ENCODE data around the gene GSTO2. TPM values are rescaled to one million over a fixed set of nuclear protein-coding genes. Genes with fewer than 3 reads are reported as not detected.

GSTO2 gene
- total RNA-seq, 1 experiment from 2014 or later = 25.7 TPM

GRCh38 chr10:104324221-104324686 lies 55.3 kb downstream of the GSTO2 start:
- no TSS peak for BruUV-seq (replicated peaks)
- Mint-ChIP-seq H3K4me3 (ENCODE audit: low read depth, unreplicated experiment) (no peak overlapping the region), H3K27ac (ENCODE audit: unreplicated experiment) (no peak overlapping the region), H3K36me3 (ENCODE audit: insufficient read depth, unreplicated experiment) (no peaks in the 10 kb centered on the region), H3K27me3 (ENCODE audit: unreplicated experiment) (peaks cover 16% of the 10 kb centered on the region), H3K9me3 (ENCODE audit: low read depth, unreplicated experiment) (no peaks in the 10 kb centered on the region), H3K4me1 (ENCODE audit: low read depth, unreplicated experiment) (no peaks in the 10 kb centered on the region)
- CTCF ChIA-PET = no interaction called here
- intact Hi-C loops (cut with micrococcal nuclease; ENCODE audit: unreplicated experiment) = no loop called here
- DNase-seq = no peak
- TF ChIP-seq CTCF (IDR thresholded peaks at IDR 0.05; ENCODE audit: unreplicated experiment) = no peak

- intact Hi-C loops (cut with micrococcal nuclease; ENCODE audit: unreplicated experiment) = no loop called here
Measured at GRCh38 chr10:104324931-104325330, 55.9 kb downstream of the GSTO2 start.

GRCh38 chr10:104325436-104326435 lies 56.8 kb downstream of the GSTO2 start:
- DNase-seq = no peak

More at GRCh38 chr10:104324931-104325330, 55.9 kb downstream of the GSTO2 start:
- Mint-ChIP-seq H3K4me1 (ENCODE audit: low read depth, unreplicated experiment) (no peaks in the 10 kb centered on the region), H3K4me3 (ENCODE audit: low read depth, unreplicated experiment) (no peak overlapping the region), H3K9me3 (ENCODE audit: low read depth, unreplicated experiment) (no peaks in the 10 kb centered on the region), H3K27ac (ENCODE audit: unreplicated experiment) (no peak overlapping the region), H3K27me3 (ENCODE audit: unreplicated experiment) (peaks cover 16% of the 10 kb centered on the region), H3K36me3 (ENCODE audit: insufficient read depth, unreplicated experiment) (no peaks in the 10 kb centered on the region)
- no TSS peak for BruUV-seq (replicated peaks)
- no peak for DNase-seq
- no peak for TF ChIP-seq CTCF (IDR thresholded peaks at IDR 0.05; ENCODE audit: unreplicated experiment)
- CTCF ChIA-PET = no interaction called here

GRCh38 chr10:104326991-104327610 lies 58.1 kb downstream of the GSTO2 start:
- H3K27ac Mint-ChIP-seq (ENCODE audit: unreplicated experiment) = no peak overlapping the region

More at GRCh38 chr10:104325436-104326435, 56.8 kb downstream of the GSTO2 start:
- CTCF ChIA-PET = no interaction called here
- Mint-ChIP-seq H3K4me1 (ENCODE audit: low read depth, unreplicated experiment) (no peaks in the 10 kb centered on the region), H3K27me3 (ENCODE audit: unreplicated experiment) (peaks cover 16% of the 10 kb centered on the region), H3K27ac (ENCODE audit: unreplicated experiment) (no peak overlapping the region), H3K9me3 (ENCODE audit: low read depth, unreplicated experiment) (no peaks in the 10 kb centered on the region), H3K36me3 (ENCODE audit: insufficient read depth, unreplicated experiment) (no peaks in the 10 kb centered on the region), H3K4me3 (ENCODE audit: low read depth, unreplicated experiment) (no peak overlapping the region)
- no TSS peak for BruUV-seq (replicated peaks)
- intact Hi-C loops (cut with micrococcal nuclease; ENCODE audit: unreplicated experiment) = no loop called here
- TF ChIP-seq CTCF (IDR thresholded peaks at IDR 0.05; ENCODE audit: unreplicated experiment) = no peak

More at GRCh38 chr10:104326991-104327610, 58.1 kb downstream of the GSTO2 start:
- Mint-ChIP-seq H3K4me3 (ENCODE audit: low read depth, unreplicated experiment) (no peak overlapping the region), H3K36me3 (ENCODE audit: insufficient read depth, unreplicated experiment) (no peaks in the 10 kb centered on the region), H3K27me3 (ENCODE audit: unreplicated experiment) (peaks cover 16% of the 10 kb centered on the region), H3K4me1 (ENCODE audit: low read depth, unreplicated experiment) (peaks cover 9% of the 10 kb centered on the region), H3K9me3 (ENCODE audit: low read depth, unreplicated experiment) (no peaks in the 10 kb centered on the region)
- no peak for TF ChIP-seq CTCF (IDR thresholded peaks at IDR 0.05; ENCODE audit: unreplicated experiment)
- BruUV-seq (replicated peaks) = no TSS peak
- CTCF ChIA-PET = no interaction called here
- intact Hi-C loops (cut with micrococcal nuclease; ENCODE audit: unreplicated experiment) = no loop called here
- DNase-seq = no peak
